H1 (cell line): Measurements from ENCODE around the gene INPP5K. TPM values are rescaled to one million over a fixed set of nuclear protein-coding genes. Genes with fewer than 3 reads are reported as not detected.

Experiments used
- CBX5 ChIP-seq: fragments of 300-800, 300-1000 bp; sonication (generic); IDR thresholded peaks from 2 replicates; pipeline ENCODE4 v1.7.1; 2016; ENCODE audit warnings: antibody characterized with exemption, low read length, low read depth
- EZH2 ChIP-seq: fragments of 200-600 bp; sonication (generic); IDR thresholded peaks from 2 replicates; pipeline ENCODE4 v1.7.1; 2012; ENCODE audit warnings: low read depth, mild to moderate bottlenecking, moderate library complexity, low read length, inconsistent platforms; ENCODE audit not compliant: severe bottlenecking
- polyA plus RNA-seq, 7 experiments: library from polyadenylated mRNA; depleted of rRNA in 3 of 7; stranded (reverse) in 5 of 7; unstranded in 2 of 7; fragments of >200 nt in 5 of 7; fragments of 200-250 nt in 2 of 7; gene quantifications; 1 replicate in 5 of 7; 2 replicates in 1 of 7; 4 replicates in 1 of 7; pipeline versions ENCODE4 v1.2.1 to v1.2.3, GENCODE V29; 2011 to 2013; ENCODE audit warnings: missing spikeins in 2 of 7, mixed read lengths in 2 of 7
- total RNA-seq: library from RNA; stranded (reverse); fragmentation: NEBNext Ultra II Directional; extraction: Animal tissue kit (Norgen Biotek cat#: 25700); gene quantifications from 2 replicates; pipeline ENCODE4 v1.2.1, GENCODE V29; 2021

INPP5K gene
- total and polyA plus RNA-seq, 2 of the 8 experiments (the other 6 are each of a cell fraction or from before 2014, with no cell fraction given): 21.0 to 24.1 TPM

- no peak for TF ChIP-seq CBX5
- no peak for TF ChIP-seq EZH2
- TF ChIP-seq, all 59 proteins: peak for 0
Measured at GRCh38 chr17:1535737-1536136, 19.3 kb upstream of the INPP5K start (continued).
